HCT116 (cell line): Measurements from ENCODE around the gene ACOT7.

ENCODE experiments used
- ATF3 ChIP-seq: IDR thresholded peaks from 2 replicates; pipeline ENCODE4 v1.6.1; 2012
- CEBPB ChIP-seq: IDR thresholded peaks from 2 replicates; pipeline ENCODE4 v1.6.1; 2012; ENCODE audit warnings: low read depth
- EZH2 ChIP-seq: fragments of 200-600 bp; sonication (generic); IDR thresholded peaks from 2 replicates; pipeline ENCODE4 v1.6.1; 2017; ENCODE audit warnings: antibody characterized with exemption, mixed run types
- EZH2phosphoT487 ChIP-seq: fragments of 200-600 bp; IDR thresholded peaks from 2 replicates; pipeline ENCODE4 v1.6.1; 2018; ENCODE audit warnings: antibody characterized with exemption, borderline replicate concordance
- POLR2A ChIP-seq: IDR thresholded peaks from 2 replicates; pipeline ENCODE4 v1.7.0; 2011; ENCODE audit warnings: borderline replicate concordance; ENCODE audit not compliant: insufficient read depth, insufficient read length; ENCODE audit errors: extremely low read depth
- RAD21 ChIP-seq: IDR thresholded peaks from 2 replicates; pipeline ENCODE4 v1.6.1; 2012; ENCODE audit warnings: low read depth, mild to moderate bottlenecking
- REST ChIP-seq: IDR thresholded peaks from 2 replicates; pipeline ENCODE4 v1.6.1; 2012; ENCODE audit warnings: low read depth
- ZNF274 ChIP-seq: fragments of 200-500 bp; sonication (Bioruptor generic); IDR thresholded peaks from 2 replicates; pipeline ENCODE4 v1.6.1; 2014; ENCODE audit warnings: mild to moderate bottlenecking, low read depth, low read length, inconsistent platforms
- TF ChIP-seq, protein P1 (sequence below), 3 experiments: fragments of 200-600 bp in 1 of 3; sonication (generic) in 1 of 3; IDR thresholded peaks in 2 of 3; conservative IDR thresholded peaks in 1 of 3; 2 replicates each; pipeline ENCODE4 v1.5.1; 2012 to 2017; ENCODE audit warnings: low read depth in 2 of 3, low read length in 2 of 3, antibody characterized with exemption in 1 of 3, borderline replicate concordance in 1 of 3, control low read depth in 1 of 3, mild to moderate bottlenecking in 1 of 3, mixed read lengths in 1 of 3, mixed run types in 1 of 3, moderate library complexity in 1 of 3; ENCODE audit not compliant: insufficient read depth in 1 of 3

GRCh38 chr1:6417961-6418667 is 24.5 kb upstream of the ACOT7 start:
- no peak for TF ChIP-seq ZNF274
- TF ChIP-seq EZH2: no peak
- TF ChIP-seq, protein P1, sequence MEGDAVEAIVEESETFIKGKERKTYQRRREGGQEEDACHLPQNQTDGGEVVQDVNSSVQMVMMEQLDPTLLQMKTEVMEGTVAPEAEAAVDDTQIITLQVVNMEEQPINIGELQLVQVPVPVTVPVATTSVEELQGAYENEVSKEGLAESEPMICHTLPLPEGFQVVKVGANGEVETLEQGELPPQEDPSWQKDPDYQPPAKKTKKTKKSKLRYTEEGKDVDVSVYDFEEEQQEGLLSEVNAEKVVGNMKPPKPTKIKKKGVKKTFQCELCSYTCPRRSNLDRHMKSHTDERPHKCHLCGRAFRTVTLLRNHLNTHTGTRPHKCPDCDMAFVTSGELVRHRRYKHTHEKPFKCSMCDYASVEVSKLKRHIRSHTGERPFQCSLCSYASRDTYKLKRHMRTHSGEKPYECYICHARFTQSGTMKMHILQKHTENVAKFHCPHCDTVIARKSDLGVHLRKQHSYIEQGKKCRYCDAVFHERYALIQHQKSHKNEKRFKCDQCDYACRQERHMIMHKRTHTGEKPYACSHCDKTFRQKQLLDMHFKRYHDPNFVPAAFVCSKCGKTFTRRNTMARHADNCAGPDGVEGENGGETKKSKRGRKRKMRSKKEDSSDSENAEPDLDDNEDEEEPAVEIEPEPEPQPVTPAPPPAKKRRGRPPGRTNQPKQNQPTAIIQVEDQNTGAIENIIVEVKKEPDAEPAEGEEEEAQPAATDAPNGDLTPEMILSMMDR (IDR thresholded peaks at IDR 0.05 in 2 of 3, conservative IDR thresholded peaks at IDR 0.05 in 1 of 3; ENCODE audit: borderline replicate concordance in 1 of 3, insufficient read depth in 1 of 3, low read depth in 2 of 3, low read length in 2 of 3): no peak
- no peak for TF ChIP-seq POLR2A
- no peak for TF ChIP-seq EZH2phosphoT487
- TF ChIP-seq CEBPB: no peak
- no peak for TF ChIP-seq ATF3
- TF ChIP-seq RAD21: no peak
- TF ChIP-seq REST: no peak
